EH (cell line): ENCODE measurements around the gene CCDC85B.

Experiments
- DNase-seq: peaks from one replicate; pipeline ENCODE4 v3.0.0-alpha.2; 2015; ENCODE audit warnings: low read depth

Gene CCDC85B

DNA sequence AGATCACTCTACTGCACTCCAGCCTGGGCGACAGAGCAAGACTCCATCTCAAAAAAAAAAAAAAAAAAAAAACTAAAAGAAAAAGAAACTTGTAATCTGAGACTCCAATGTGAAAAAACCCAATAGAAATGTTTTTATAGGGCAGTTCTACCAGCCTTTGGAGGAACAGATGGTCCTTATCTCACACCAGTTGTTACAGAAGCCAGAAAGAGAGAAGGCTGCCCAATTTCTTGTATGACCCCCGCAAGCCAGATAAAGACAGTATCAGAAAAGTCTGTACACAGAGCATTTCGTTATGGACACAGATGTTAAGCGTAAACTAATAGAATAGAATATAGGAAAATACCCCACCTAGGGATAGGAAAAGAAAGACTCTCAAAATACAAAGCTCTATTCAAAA lies 43.5 kb downstream of the CCDC85B start:
- DNase-seq, result peak; percentile 19

DNA sequence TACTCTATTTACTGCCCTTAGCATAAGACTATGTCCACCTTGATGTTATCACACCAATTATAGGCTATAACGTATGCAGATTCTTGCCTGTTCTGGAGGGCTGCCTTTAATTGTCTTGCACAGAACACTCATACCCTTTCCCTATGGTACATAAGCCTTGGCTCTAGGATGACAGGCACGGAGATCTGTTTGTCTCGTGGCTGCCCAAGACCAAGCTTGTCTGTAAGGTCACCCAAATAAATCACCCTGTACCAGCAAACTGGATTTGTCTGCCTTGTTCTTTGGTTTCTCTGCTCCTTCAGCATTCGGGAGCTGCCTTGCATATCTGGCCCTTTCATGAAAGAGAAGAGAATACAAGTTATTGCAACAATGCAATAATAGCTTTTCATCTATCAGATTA lies 47.3 kb downstream of the CCDC85B start:
- DNase-seq, result no peak
